ENCODE data around the gene SYNPO2. TPM values are rescaled to one million over a fixed set of nuclear protein-coding genes. Genes with fewer than 3 reads are reported as not detected.

SYNPO2 gene
- total RNA-seq, 4 donors from 2014 or later, result 998 to 4,186 (median 1,764) TPM

GRCh38 chr4:118865091-118865708 is 23.5 kb upstream of the SYNPO2 start:
- TF ChIP-seq CTCF (IDR thresholded peaks at IDR 0.05 in 4 of 5, conservative IDR thresholded peaks at IDR 0.05 in 1 of 5) (peak; percentile 13 to 66 (median 51)), POLR2A (IDR thresholded peaks at IDR 0.05) (no peak)
- Histone ChIP-seq H3K4me1 (peaks cover 0 to 5% of the 10 kb centered on the region in 2 donors), H3K9me3 (no peaks in the 10 kb centered on the region), H3K27me3 (no peaks in the 10 kb centered on the region), H3K4me3 (no peak overlapping the region), H3K27ac (no peak overlapping the region), H3K36me3 (no peaks in the 10 kb centered on the region)
- DNase-seq (peak in 1 of 2 donors; percentile 43), ATAC-seq (peak; percentile 83 to 97)
- intact Hi-C loops (cut with DNase I; ENCODE audit: low total_unique reads) (loop anchor here (2.0 kb wide), 2 partner anchors 92 to 124 kb away; no protein-coding TSS in a partner anchor), in situ Hi-C loops (cut with MboI; ENCODE audit: low sequenced_read_pairs in 4 of 4) (no loop called here)

DNA sequence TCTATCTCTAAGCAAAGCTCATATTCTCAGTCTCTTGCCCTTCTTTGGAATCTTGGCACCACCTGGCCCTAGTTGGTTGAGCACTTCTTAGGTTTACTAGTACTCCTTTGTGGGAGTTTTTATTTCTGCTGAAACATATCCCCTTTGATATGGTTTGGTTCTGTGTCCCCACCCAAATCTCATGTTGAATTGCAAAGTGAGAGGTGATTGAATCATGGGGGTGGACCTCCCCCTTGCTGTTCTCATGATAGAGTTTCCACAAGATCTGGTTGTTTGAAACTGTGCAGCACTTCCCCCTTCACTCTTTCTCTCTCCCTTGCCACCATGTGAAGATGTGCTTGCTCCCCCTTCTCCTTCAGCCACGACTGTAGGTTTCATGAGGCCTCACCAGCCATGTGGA is 22.2 kb upstream of the SYNPO2 start:
- no peaks in the 10 kb centered on the region for H3K27me3 ChIP-seq
- TF ChIP-seq CTCF (IDR thresholded peaks at IDR 0.05 in 4 of 5, conservative IDR thresholded peaks at IDR 0.05 in 1 of 5) (no peak), POLR2A (IDR thresholded peaks at IDR 0.05) (no peak)
- H3K4me1 ChIP-seq, result peaks cover 0 to 5% of the 10 kb centered on the region in 2 donors
- H3K36me3 ChIP-seq, result no peaks in the 10 kb centered on the region
- no peak for ATAC-seq
- intact Hi-C loops (cut with DNase I; ENCODE audit: low total_unique reads), result no loop called here
- no peaks in the 10 kb centered on the region for H3K9me3 ChIP-seq
- in situ Hi-C loops (cut with MboI; ENCODE audit: low sequenced_read_pairs in 4 of 4), result no loop called here
- DNase-seq, result no peak
- no peak overlapping the region for H3K4me3 ChIP-seq
- H3K27ac ChIP-seq, result no peak overlapping the region

GRCh38 chr4:118867311-118868067 is 21.2 kb upstream of the SYNPO2 start:
- ATAC-seq, result no peak
- in situ Hi-C loops (cut with MboI; ENCODE audit: low sequenced_read_pairs in 4 of 4) (no loop called here), intact Hi-C loops (cut with DNase I; ENCODE audit: low total_unique reads) (no loop called here)
- Histone ChIP-seq H3K27me3 (no peaks in the 10 kb centered on the region), H3K4me1 (peaks cover 0 to 5% of the 10 kb centered on the region in 2 donors), H3K9me3 (no peaks in the 10 kb centered on the region), H3K4me3 (no peak overlapping the region), H3K36me3 (no peaks in the 10 kb centered on the region), H3K27ac (no peak overlapping the region)
- DNase-seq, result no peak
- TF ChIP-seq POLR2A (IDR thresholded peaks at IDR 0.05) (no peak), CTCF (IDR thresholded peaks at IDR 0.05 in 4 of 5, conservative IDR thresholded peaks at IDR 0.05 in 1 of 5) (no peak)

- H3K27me3 ChIP-seq, result no peaks in the 10 kb centered on the region
- H3K36me3 ChIP-seq, result no peaks in the 10 kb centered on the region
- H3K4me1 ChIP-seq, result peaks cover 0 to 5% of the 10 kb centered on the region in 2 donors
- H3K27ac ChIP-seq, result no peak overlapping the region
- in situ Hi-C loops (cut with MboI; ENCODE audit: low sequenced_read_pairs in 4 of 4) (no loop called here), intact Hi-C loops (cut with DNase I; ENCODE audit: low total_unique reads) (no loop called here)
- TF ChIP-seq CTCF (IDR thresholded peaks at IDR 0.05 in 4 of 5, conservative IDR thresholded peaks at IDR 0.05 in 1 of 5) (no peak), POLR2A (IDR thresholded peaks at IDR 0.05) (no peak)
- no peak for ATAC-seq
- no peak overlapping the region for H3K4me3 ChIP-seq
- DNase-seq, result no peak
- no peaks in the 10 kb centered on the region for H3K9me3 ChIP-seq
Observed at GRCh38 chr4:118869808-118870342, 18.8 kb upstream of the SYNPO2 start.

Measured in gastrocnemius medialis (tissue), 4 donors.